ENCODE data around the gene RBM15. TPM values are rescaled to one million over a fixed set of nuclear protein-coding genes. Genes with fewer than 3 reads are reported as not detected.

Gene RBM15
- total and polyA plus RNA-seq, 2 donors (not counting 1 experiment from before 2014, with no cell fraction given): 23.7 to 97.7 TPM

GRCh38 chr1:110370827-110371226 lies 31.6 kb downstream of the RBM15 start:
- Mint-ChIP-seq H3K9me3 (ENCODE audit: insufficient read depth) (no peaks in the 10 kb centered on the region), H3K27ac (no peak overlapping the region), H3K4me3 (no peak overlapping the region), H3K4me1 (no peaks in the 10 kb centered on the region), H3K27me3 (no peaks in the 10 kb centered on the region)
- no peaks in the 10 kb centered on the region for H3K9me3 ChIP-seq (ENCODE audit: control extremely low read depth in 1 of 3, control insufficient read depth in 2 of 3, insufficient read depth in 1 of 3, low read length in 2 of 3)
- ChIA-PET POLR2A (no interaction called here), CTCF (interaction anchor here (0.9 to 2.3 kb wide), 3 partner anchors 14 to 125 kb away, joined by 3 to 5 read pairs (median 4); no protein-coding TSS in a partner anchor)
- no peaks in the 10 kb centered on the region for H3K27me3 ChIP-seq (replicated peaks in 1 of 4; ENCODE audit: control extremely low read depth in 1 of 4, control insufficient read depth in 3 of 4, insufficient read depth in 4 of 4, low read length in 3 of 4)
- DNase-seq (no peak), ATAC-seq (ENCODE audit: low read depth) (no peak)
- TF ChIP-seq EZH2 (IDR thresholded peaks at IDR 0.05; ENCODE audit: borderline replicate concordance, insufficient read depth, low read depth, low read length, poor library complexity, severe bottlenecking): no peak
- no peak for TF ChIP-seq CTCF (IDR thresholded peaks at IDR 0.05)
- no peak overlapping the region for H3K9ac ChIP-seq (ENCODE audit: low read length)
- intact Hi-C loops (cut with micrococcal nuclease): loop anchor here (5.0 kb wide), 1 partner anchor 36 kb away; the partner anchor contains the start of gene LAMTOR5
- H3K79me2 ChIP-seq (ENCODE audit: control insufficient read depth, insufficient read depth, low read length): peaks cover 12% of the 10 kb centered on the region
- WGBS (ENCODE audit: insufficient coverage): no CpG with 5 or more reads among the region's 1 CpG
- no peak overlapping the region for H3K4me3 ChIP-seq (ENCODE audit: control extremely low read depth in 1 of 5, extremely low read depth in 1 of 5, insufficient read depth in 1 of 5, low read depth in 2 of 5, low read length in 4 of 5)
- no peaks in the 10 kb centered on the region for H4K20me1 ChIP-seq (ENCODE audit: control insufficient read depth, insufficient read depth, low read length, poor library complexity, severe bottlenecking)
- no peak overlapping the region for H2AFZ ChIP-seq (ENCODE audit: insufficient read depth, low read depth, low read length, poor library complexity, severe bottlenecking)
- H3K27ac ChIP-seq (ENCODE audit: low read length in 2 of 2): no peak overlapping the region
- H3K4me2 ChIP-seq (replicated peaks; ENCODE audit: low read depth, low read length, poor library complexity, severe bottlenecking): no peak overlapping the region
- no peaks in the 10 kb centered on the region for H3K4me1 ChIP-seq (ENCODE audit: control insufficient read depth in 2 of 2, insufficient read depth in 2 of 2, low read length in 2 of 2)
- peaks cover 3 to 19% of the 10 kb centered on the region in 2 experiments for H3K36me3 ChIP-seq (replicated peaks in 1 of 2; ENCODE audit: control extremely low read depth in 1 of 2, control insufficient read depth in 1 of 2, extremely low read depth in 1 of 2, insufficient read depth in 2 of 2, low read length in 1 of 2)

GRCh38 chr1:110375490-110375889 lies 36.3 kb downstream of the RBM15 start:
- Histone ChIP-seq H3K9me3 (ENCODE audit: control extremely low read depth in 1 of 3, control insufficient read depth in 2 of 3, insufficient read depth in 1 of 3, low read length in 2 of 3) (no peaks in the 10 kb centered on the region), H3K36me3 (replicated peaks in 1 of 2; ENCODE audit: control extremely low read depth in 1 of 2, control insufficient read depth in 1 of 2, extremely low read depth in 1 of 2, insufficient read depth in 2 of 2, low read length in 1 of 2) (peaks cover 8 to 10% of the 10 kb centered on the region in 2 experiments), H3K27me3 (replicated peaks in 1 of 4; ENCODE audit: control extremely low read depth in 1 of 4, control insufficient read depth in 3 of 4, insufficient read depth in 4 of 4, low read length in 3 of 4) (no peaks in the 10 kb centered on the region), H3K4me1 (ENCODE audit: control insufficient read depth in 2 of 2, insufficient read depth in 2 of 2, low read length in 2 of 2) (peaks cover 15 to 19% of the 10 kb centered on the region in 2 donors), H3K27ac (ENCODE audit: low read length in 2 of 2) (no peak overlapping the region), H3K9ac (ENCODE audit: low read length) (no peak overlapping the region), H3K4me2 (replicated peaks; ENCODE audit: low read depth, low read length, poor library complexity, severe bottlenecking) (no peak overlapping the region), H2AFZ (ENCODE audit: insufficient read depth, low read depth, low read length, poor library complexity, severe bottlenecking) (no peak overlapping the region), H3K4me3 (ENCODE audit: control extremely low read depth in 1 of 5, extremely low read depth in 1 of 5, insufficient read depth in 1 of 5, low read depth in 2 of 5, low read length in 4 of 5) (no peak overlapping the region), H3K79me2 (ENCODE audit: control insufficient read depth, insufficient read depth, low read length) (no peaks in the 10 kb centered on the region), H4K20me1 (ENCODE audit: control insufficient read depth, insufficient read depth, low read length, poor library complexity, severe bottlenecking) (no peaks in the 10 kb centered on the region)
- peaks cover 19% of the 10 kb centered on the region for H3K4me1 Mint-ChIP-seq
- WGBS (ENCODE audit: insufficient coverage): no CpG with 5 or more reads among the region's 1 CpG
- no peak overlapping the region for H3K4me3 Mint-ChIP-seq
- ChIA-PET CTCF (interaction anchor here (1.0 to 13.9 kb wide), 2 partner anchors 15 to 35 kb away, joined by 3 to 117 read pairs; partner anchors contain the start of gene LAMTOR5), POLR2A (no interaction called here)
- intact Hi-C loops (cut with micrococcal nuclease): no loop called here
- H3K27me3 Mint-ChIP-seq: no peaks in the 10 kb centered on the region
- no peak overlapping the region for H3K27ac Mint-ChIP-seq
- TF ChIP-seq EZH2 (IDR thresholded peaks at IDR 0.05; ENCODE audit: borderline replicate concordance, insufficient read depth, low read depth, low read length, poor library complexity, severe bottlenecking) (no peak), CTCF (IDR thresholded peaks at IDR 0.05) (no peak)
- H3K9me3 Mint-ChIP-seq (ENCODE audit: insufficient read depth): no peaks in the 10 kb centered on the region
- DNase-seq (no peak), ATAC-seq (ENCODE audit: low read depth) (no peak)

All from B cell (primary cell).